Measurements from ENCODE around the gene MYL4. TPM values are rescaled to one million over a fixed set of nuclear protein-coding genes. Genes with fewer than 3 reads are reported as not detected.

The MYL4 gene
- total and polyA plus RNA-seq, 10 of the 15 experiments (the other 5 are each of a cell fraction or from before 2014, with no cell fraction given), result 0.23 to 1.6 (median 0.58) TPM; not detected in 3

GRCh38 chr17:47262586-47262985, 53.4 kb downstream of the MYL4 start:
- H2AFZ ChIP-seq (ENCODE audit: control insufficient read depth, low read depth, low read length), result no peak overlapping the region
- no peak overlapping the region for H3K4me3 ChIP-seq
- SMC1A ChIA-PET (ENCODE audit: uncharacterized antibody, unreplicated experiment), result interaction anchor here (1.7 to 5.8 kb wide), 5 partner anchors 10 to 25 kb away, joined by 3 to 35 read pairs (median 16); no protein-coding TSS in a partner anchor
- no TSS peak for BruUV-seq (replicated peaks)
- H4K20me1 ChIP-seq (ENCODE audit: control insufficient read depth, insufficient read depth), result no peaks in the 10 kb centered on the region
- no peaks in the 10 kb centered on the region for H3K36me3 ChIP-seq (ENCODE audit: control insufficient read depth in 2 of 2, insufficient read depth in 2 of 2, low read length in 1 of 2)
- ATAC-seq (peak; percentile 66), FAIRE-seq (no peak), DNase-seq (ENCODE audit: low read depth, low spot score) (no peak)
- no peaks in the 10 kb centered on the region for H3K79me2 ChIP-seq (ENCODE audit: control insufficient read depth, insufficient read depth, low read length)
- in situ Hi-C loops (cut with MboI), result no loop called here
- no peak overlapping the region for H3K4me2 ChIP-seq (ENCODE audit: control insufficient read depth, insufficient read depth)
- no peak overlapping the region for H3K27ac ChIP-seq (ENCODE audit: control insufficient read depth, insufficient read depth)
- 0 out of 2 replicates have a peak, but pooled peaks cover 3% of the 10 kb centered on the region for H3K4me1 ChIP-seq (ENCODE audit: control insufficient read depth, insufficient read depth, low read length)
- H3K9me3 ChIP-seq (replicated peaks; ENCODE audit: control insufficient read depth, insufficient read depth, low read length), result no peaks in the 10 kb centered on the region; the same call in 2 of the 3 replicates
- no peak overlapping the region for H3K9ac ChIP-seq (ENCODE audit: control insufficient read depth, insufficient read depth, low read length)
- RAD21 ChIA-PET (ENCODE audit: unreplicated experiment), result interaction anchor here (1.0 to 2.9 kb wide), 2 partner anchors 16 to 24 kb away, joined by 3 to 8 read pairs; no protein-coding TSS in a partner anchor
- CTCF ChIA-PET, result interaction anchor here (1.6 to 2.8 kb wide), 3 partner anchors 12 to 53 kb away, joined by 3 to 14 read pairs (median 6); no protein-coding TSS in a partner anchor
- 6% methylated on average over 7 of the region's 7 CpGs for WGBS (ENCODE audit: insufficient coverage, insufficient replicate concordance, low lambda C conversion rate, missing lambda C conversion rate)
- POLR2A ChIA-PET, result interaction anchor here (0.9 kb wide), 2 partner anchors 12 to 24 kb away, joined by 3 to 4 read pairs; no protein-coding TSS in a partner anchor
- intact Hi-C loops (cut with micrococcal nuclease; ENCODE audit: unreplicated experiment), result loop anchor here (2.0 kb wide), 1 partner anchor 24 kb away; no protein-coding TSS in a partner anchor
- no peaks in the 10 kb centered on the region for H3K27me3 ChIP-seq (replicated peaks in 1 of 2; ENCODE audit: control insufficient read depth in 2 of 2, insufficient read depth in 2 of 2, low read length in 1 of 2)
- no peak for TF ChIP-seq MXI1 (IDR thresholded peaks at IDR 0.05; ENCODE audit: low read depth, low read length)
- no peak for TF ChIP-seq ATF7 (IDR thresholded peaks at IDR 0.05; ENCODE audit: low read depth)
- no peak for TF ChIP-seq ZNF622 (IDR thresholded peaks at IDR 0.05)
- TF ChIP-seq JUNB (IDR thresholded peaks at IDR 0.05), result no peak
- TF ChIP-seq EZH2 (IDR thresholded peaks at IDR 0.05; ENCODE audit: borderline replicate concordance, control insufficient read depth, low read depth, low read length), result no peak
- TF ChIP-seq SUZ12 (IDR thresholded peaks at IDR 0.05; ENCODE audit: unreplicated experiment), result no peak
- TF ChIP-seq ZNF24 (IDR thresholded peaks at IDR 0.05), result no peak
- TF ChIP-seq ETV6 (conservative IDR thresholded peaks at IDR 0.05 in 1 of 2, IDR thresholded peaks at IDR 0.05 in 1 of 2; ENCODE audit: borderline replicate concordance in 1 of 2, low read depth in 1 of 2), result peak in 1 of 2 experiments; percentile 74; a peak in 1 of 4 replicates
- no peak for TF ChIP-seq POU2F2 (IDR thresholded peaks at IDR 0.05; ENCODE audit: borderline replicate concordance, low read depth, low read length)
- peak; percentile 26; the same call in 1 of the 2 replicates for TF ChIP-seq NR2F1 (conservative IDR thresholded peaks at IDR 0.05)
- TF ChIP-seq BMI1 (IDR thresholded peaks at IDR 0.05; ENCODE audit: borderline replicate concordance), result no peak
- peak in 1 of 2 experiments; percentile 39; a peak in 1 of 4 replicates for TF ChIP-seq IKZF2 (IDR thresholded peaks at IDR 0.05)
- TF ChIP-seq EED (IDR thresholded peaks at IDR 0.05; ENCODE audit: low read depth), result 0 out of 2 replicates have a peak, but pooled peaks have one; percentile 20
- no peak for TF ChIP-seq FOXM1 (IDR thresholded peaks at IDR 0.05; ENCODE audit: low read depth, low read length)
- peak; percentile 41 for TF ChIP-seq IKZF1 (conservative IDR thresholded peaks at IDR 0.05)
- TF ChIP-seq BRCA1 (IDR thresholded peaks at IDR 0.05; ENCODE audit: low read depth, low read length), result no peak
- TF ChIP-seq FOXK2 (IDR thresholded peaks at IDR 0.05), result no peak
- no peak for TF ChIP-seq RAD51 (IDR thresholded peaks at IDR 0.05)
- TF ChIP-seq, protein P1, sequence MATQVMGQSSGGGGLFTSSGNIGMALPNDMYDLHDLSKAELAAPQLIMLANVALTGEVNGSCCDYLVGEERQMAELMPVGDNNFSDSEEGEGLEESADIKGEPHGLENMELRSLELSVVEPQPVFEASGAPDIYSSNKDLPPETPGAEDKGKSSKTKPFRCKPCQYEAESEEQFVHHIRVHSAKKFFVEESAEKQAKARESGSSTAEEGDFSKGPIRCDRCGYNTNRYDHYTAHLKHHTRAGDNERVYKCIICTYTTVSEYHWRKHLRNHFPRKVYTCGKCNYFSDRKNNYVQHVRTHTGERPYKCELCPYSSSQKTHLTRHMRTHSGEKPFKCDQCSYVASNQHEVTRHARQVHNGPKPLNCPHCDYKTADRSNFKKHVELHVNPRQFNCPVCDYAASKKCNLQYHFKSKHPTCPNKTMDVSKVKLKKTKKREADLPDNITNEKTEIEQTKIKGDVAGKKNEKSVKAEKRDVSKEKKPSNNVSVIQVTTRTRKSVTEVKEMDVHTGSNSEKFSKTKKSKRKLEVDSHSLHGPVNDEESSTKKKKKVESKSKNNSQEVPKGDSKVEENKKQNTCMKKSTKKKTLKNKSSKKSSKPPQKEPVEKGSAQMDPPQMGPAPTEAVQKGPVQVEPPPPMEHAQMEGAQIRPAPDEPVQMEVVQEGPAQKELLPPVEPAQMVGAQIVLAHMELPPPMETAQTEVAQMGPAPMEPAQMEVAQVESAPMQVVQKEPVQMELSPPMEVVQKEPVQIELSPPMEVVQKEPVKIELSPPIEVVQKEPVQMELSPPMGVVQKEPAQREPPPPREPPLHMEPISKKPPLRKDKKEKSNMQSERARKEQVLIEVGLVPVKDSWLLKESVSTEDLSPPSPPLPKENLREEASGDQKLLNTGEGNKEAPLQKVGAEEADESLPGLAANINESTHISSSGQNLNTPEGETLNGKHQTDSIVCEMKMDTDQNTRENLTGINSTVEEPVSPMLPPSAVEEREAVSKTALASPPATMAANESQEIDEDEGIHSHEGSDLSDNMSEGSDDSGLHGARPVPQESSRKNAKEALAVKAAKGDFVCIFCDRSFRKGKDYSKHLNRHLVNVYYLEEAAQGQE (IDR thresholded peaks at IDR 0.05; ENCODE audit: low read depth, low read length), result no peak
- no peak for TF ChIP-seq RAD21 (IDR thresholded peaks at IDR 0.05; ENCODE audit: insufficient read depth, low read depth, low read length)
- TF ChIP-seq CBX5 (IDR thresholded peaks at IDR 0.05; ENCODE audit: low read depth), result no peak
- no peak for TF ChIP-seq PAX5 (IDR thresholded peaks at IDR 0.05; ENCODE audit: borderline replicate concordance, low read depth, low read length)
- TF ChIP-seq MEF2B (IDR thresholded peaks at IDR 0.05; ENCODE audit: partially characterized antibody, poor library complexity, severe bottlenecking), result peak; percentile 77

All from GM12878 (cell line).